ENCODE results near the gene CHST13.

- TF ChIP-seq POLR2AphosphoS5 (IDR thresholded peaks at IDR 0.05; ENCODE audit: low read depth, low read length) (no peak), TAF1 (IDR thresholded peaks at IDR 0.05; ENCODE audit: borderline replicate concordance, insufficient read depth, low read length) (no peak)
Observed at GRCh38 chr3:126553284-126554084, 29.5 kb downstream of the CHST13 start.
